ENCODE data around the gene RCBTB1. TPM values are rescaled to one million over a fixed set of nuclear protein-coding genes. Genes with fewer than 3 reads are reported as not detected.

Gene RCBTB1
- total RNA-seq (10 to 100 TPM; 23.4 to 27.0 TPM), polyA plus RNA-seq (1 to 10 TPM; 6.7 to 8.4 (median 7.9) TPM), total RNA-seq (24.7 to 47.8 (median 30.3) reads per million in 6 experiments)

DNA sequence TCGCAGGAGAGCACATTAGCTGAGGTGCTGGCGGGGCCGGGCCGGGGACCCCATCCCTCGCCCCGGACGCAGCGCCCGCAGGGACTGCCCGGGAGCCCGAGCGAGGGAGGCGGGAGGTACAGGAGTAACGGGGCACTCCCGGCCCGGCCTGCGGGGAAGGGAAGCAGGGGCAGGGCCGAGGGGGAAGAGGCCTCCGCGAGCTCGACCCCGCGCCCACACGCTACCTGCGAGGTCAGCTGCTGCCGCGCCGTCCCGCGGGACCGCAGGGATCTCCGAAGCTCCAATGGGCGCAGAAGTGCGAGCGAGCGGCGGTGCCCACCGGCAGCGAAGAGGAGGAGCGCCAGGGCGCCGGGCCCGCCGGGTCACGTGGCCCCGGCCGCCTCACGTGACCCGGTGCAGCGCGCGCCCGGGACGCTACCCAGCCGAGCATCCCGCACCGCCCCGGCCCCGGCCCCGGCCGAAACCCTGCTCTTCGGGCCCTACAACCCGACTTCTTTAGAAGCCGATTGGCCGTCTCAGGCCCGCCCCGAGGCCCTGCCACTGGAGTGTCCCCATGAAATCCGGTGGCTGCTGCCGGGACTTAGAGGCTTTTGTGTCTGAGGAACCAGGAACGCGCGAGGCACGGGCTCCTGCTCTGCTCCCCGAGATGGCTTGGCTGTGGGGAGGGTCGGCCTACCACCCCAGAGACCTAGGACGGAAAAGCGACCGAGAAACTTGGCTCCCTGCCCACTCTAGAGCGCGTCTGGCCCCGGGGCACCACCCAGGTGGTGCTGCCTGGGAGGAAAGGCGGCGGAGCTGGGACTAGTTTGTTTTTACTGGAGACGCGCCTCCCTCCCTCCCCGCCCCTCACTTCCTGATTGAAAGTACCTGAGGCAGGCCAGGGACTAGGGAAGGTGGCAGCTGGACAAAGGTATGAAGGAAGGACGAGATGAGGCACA is at the start of gene RCBTB1:
Gene RCBTB1, minus strand, starts transcription at position 339 of the 938 bp plus-strand sequence. CDS start 18,279 bp downstream, outside the sequence.
- no peaks in the 10 kb centered on the region for H3K27me3 Mint-ChIP-seq
- H3K9me3 Mint-ChIP-seq: no peaks in the 10 kb centered on the region
- ATAC-seq (peak; percentile 95), DNase-seq (peak; percentile 53 to 83 (median 70))
- peaks cover 0 to 15% (median 0%) of the 10 kb centered on the region in 3 donors for H3K36me3 Mint-ChIP-seq
- POLR2A ChIA-PET: interaction anchor here (0.5 to 2.9 kb wide), 14 partner anchors 14 to 502 kb away, joined by 3 to 15 read pairs (median 4); partner anchors contain the start of genes ARL11, CAB39L, KPNA3 and PHF11
- H3K4me3 Mint-ChIP-seq: peak within 1 kb of the TSS; percentile 84 to 99 (median 96)
- peaks cover 11 to 39% (median 36%) of the 10 kb centered on the region in 4 donors for H3K4me1 Mint-ChIP-seq
- peak within 1 kb of the TSS; percentile 81 to 94 (median 92) for H3K27ac Mint-ChIP-seq

DNA sequence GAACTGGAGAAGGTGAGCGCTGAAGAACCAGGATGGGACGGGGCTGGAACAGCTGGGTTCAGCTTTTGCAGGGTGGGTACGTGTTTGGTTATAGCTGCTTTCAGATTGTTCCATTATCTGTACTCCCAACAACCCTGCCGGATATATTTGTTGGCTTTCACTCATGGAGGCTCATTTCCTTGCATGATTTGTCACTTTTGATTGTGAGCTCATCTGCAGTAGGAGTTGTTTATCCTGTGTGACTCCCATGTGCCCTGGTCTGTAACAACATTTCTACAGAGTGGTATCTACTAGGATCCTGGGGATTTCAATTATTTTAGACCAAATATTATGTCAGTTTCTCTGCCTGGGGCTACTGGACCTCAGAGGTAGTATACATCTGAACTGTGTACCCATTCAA is 48.4 kb upstream of the RCBTB1 start:
- peaks cover 0 to 2% (median 0%) of the 10 kb centered on the region in 3 donors for H3K36me3 Mint-ChIP-seq
- no peaks in the 10 kb centered on the region for H3K27me3 Mint-ChIP-seq
- no peak for ATAC-seq
- peak overlapping the region in 4 of 10 donors; percentile 27 to 55 (median 41) for H3K27ac Mint-ChIP-seq
- peaks cover 2 to 68% (median 28%) of the 10 kb centered on the region in 4 donors for H3K4me1 Mint-ChIP-seq
- peak overlapping the region in 1 of 10 donors; percentile 8 for H3K4me3 Mint-ChIP-seq
- no peak for DNase-seq
- H3K9me3 Mint-ChIP-seq: no peaks in the 10 kb centered on the region
- POLR2A ChIA-PET: no interaction called here

DNA sequence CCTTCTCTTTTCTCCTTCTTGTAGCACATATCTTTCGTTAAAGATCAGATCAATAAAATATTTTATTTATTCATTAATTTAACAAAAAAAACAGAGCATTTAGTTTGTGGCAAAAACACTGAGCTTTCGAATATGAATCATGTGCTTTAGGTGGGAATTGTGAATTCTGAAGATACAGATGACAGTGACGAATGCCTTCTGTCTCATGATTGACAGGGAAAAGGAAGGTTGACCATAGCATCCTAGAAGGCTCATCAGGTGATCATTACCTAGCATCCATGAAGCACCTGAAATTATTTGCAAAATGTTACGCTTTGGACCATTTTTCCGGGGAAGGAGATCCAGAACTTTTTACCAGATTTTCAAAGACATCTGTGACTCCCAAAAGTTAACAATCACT is 46.8 kb upstream of the RCBTB1 start:
- peak in 1 of 10 donors; percentile 15 for DNase-seq
- Mint-ChIP-seq H3K4me3 (no peak overlapping the region), H3K36me3 (peaks cover 0 to 2% (median 0%) of the 10 kb centered on the region in 3 donors), H3K27me3 (no peaks in the 10 kb centered on the region), H3K4me1 (peaks cover 7 to 72% (median 40%) of the 10 kb centered on the region in 4 donors), H3K27ac (no peak overlapping the region), H3K9me3 (no peaks in the 10 kb centered on the region)
- no peak for ATAC-seq
- POLR2A ChIA-PET: no interaction called here

GRCh38 chr13:49630580-49630979 is 45.2 kb upstream of the RCBTB1 start:
- POLR2A ChIA-PET: no interaction called here
- no peaks in the 10 kb centered on the region for H3K27me3 Mint-ChIP-seq
- H3K4me3 Mint-ChIP-seq: no peak overlapping the region
- DNase-seq (no peak), ATAC-seq (no peak)
- H3K27ac Mint-ChIP-seq: peak overlapping the region in 1 of 10 donors; percentile 64
- peaks cover 0 to 2% (median 0%) of the 10 kb centered on the region in 3 donors for H3K36me3 Mint-ChIP-seq
- H3K9me3 Mint-ChIP-seq: no peaks in the 10 kb centered on the region
- H3K4me1 Mint-ChIP-seq: peaks cover 7 to 62% (median 29%) of the 10 kb centered on the region in 4 donors

DNA sequence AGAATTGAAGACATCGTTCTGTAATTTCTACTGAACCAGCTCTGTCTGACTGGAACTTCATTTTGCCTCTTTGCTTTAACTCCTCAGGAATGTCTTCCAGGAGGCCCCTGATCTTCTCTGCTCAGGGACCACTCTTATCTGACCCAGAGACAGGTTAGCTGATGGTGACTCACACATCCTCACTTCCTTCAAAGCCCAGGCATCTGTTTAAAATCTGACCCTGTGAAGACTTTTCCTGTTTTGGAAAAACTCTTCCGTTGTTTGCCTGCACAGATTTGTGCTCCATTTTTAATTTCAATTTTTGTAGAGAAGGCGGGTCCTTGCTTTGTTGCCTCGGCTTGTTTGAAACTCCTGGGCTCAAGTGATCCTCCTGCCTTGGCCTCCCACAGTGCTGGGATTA is 44.6 kb upstream of the RCBTB1 start:
- H3K27me3 Mint-ChIP-seq: no peaks in the 10 kb centered on the region
- DNase-seq (no peak), ATAC-seq (no peak)
- no peaks in the 10 kb centered on the region for H3K9me3 Mint-ChIP-seq
- H3K4me1 Mint-ChIP-seq: peaks cover 7 to 56% (median 24%) of the 10 kb centered on the region in 4 donors
- POLR2A ChIA-PET: no interaction called here
- H3K27ac Mint-ChIP-seq: peak overlapping the region in 2 of 10 donors; percentile 64 to 75
- peak overlapping the region in 1 of 10 donors; percentile 96 for H3K4me3 Mint-ChIP-seq
- peaks cover 0 to 2% (median 0%) of the 10 kb centered on the region in 3 donors for H3K36me3 Mint-ChIP-seq

DNA sequence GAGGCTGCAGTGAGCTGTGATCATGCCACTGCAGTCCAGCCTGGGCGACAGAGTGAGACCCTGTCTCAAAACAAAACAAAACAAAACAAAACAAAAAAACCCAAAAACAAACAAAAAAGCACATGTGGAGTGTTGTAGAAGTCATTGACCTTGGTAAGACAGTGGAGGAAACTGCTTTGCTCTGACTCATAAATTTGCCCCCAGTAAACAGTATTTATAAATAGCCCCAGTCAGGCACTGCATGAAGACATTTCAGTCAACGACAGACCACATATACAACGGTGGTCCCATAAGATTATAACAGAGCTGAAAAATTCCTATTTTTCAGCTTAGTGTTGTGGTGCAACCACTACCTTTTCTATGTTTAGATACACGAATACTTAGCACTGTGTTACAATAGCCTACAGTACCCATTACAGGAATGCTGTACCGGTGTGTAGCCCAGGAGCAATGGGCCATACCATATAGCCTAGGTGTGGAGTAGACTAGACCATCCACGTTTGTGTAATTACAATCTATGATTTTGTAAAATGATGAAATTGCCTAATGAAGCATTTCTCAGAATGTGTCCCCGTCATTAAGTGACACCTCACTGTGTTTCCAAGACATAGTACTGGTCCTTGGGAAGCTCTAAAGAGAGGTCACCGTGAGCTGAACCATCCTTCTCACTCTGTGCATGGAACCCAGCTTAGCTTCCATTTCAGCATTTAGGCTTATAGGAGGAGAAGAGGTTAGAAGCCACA is 44.0 kb upstream of the RCBTB1 start:
- H3K27ac Mint-ChIP-seq: peak overlapping the region in 2 of 10 donors; percentile 33 to 90
- no peak for DNase-seq
- no peaks in the 10 kb centered on the region for H3K9me3 Mint-ChIP-seq
- peaks cover 5 to 50% (median 20%) of the 10 kb centered on the region in 4 donors for H3K4me1 Mint-ChIP-seq
- peak overlapping the region in 5 of 10 donors; percentile 55 to 96 (median 86) for H3K4me3 Mint-ChIP-seq
- POLR2A ChIA-PET: no interaction called here
- peaks cover 0 to 2% (median 0%) of the 10 kb centered on the region in 3 donors for H3K36me3 Mint-ChIP-seq
- H3K27me3 Mint-ChIP-seq: no peaks in the 10 kb centered on the region
- no peak for ATAC-seq

DNA sequence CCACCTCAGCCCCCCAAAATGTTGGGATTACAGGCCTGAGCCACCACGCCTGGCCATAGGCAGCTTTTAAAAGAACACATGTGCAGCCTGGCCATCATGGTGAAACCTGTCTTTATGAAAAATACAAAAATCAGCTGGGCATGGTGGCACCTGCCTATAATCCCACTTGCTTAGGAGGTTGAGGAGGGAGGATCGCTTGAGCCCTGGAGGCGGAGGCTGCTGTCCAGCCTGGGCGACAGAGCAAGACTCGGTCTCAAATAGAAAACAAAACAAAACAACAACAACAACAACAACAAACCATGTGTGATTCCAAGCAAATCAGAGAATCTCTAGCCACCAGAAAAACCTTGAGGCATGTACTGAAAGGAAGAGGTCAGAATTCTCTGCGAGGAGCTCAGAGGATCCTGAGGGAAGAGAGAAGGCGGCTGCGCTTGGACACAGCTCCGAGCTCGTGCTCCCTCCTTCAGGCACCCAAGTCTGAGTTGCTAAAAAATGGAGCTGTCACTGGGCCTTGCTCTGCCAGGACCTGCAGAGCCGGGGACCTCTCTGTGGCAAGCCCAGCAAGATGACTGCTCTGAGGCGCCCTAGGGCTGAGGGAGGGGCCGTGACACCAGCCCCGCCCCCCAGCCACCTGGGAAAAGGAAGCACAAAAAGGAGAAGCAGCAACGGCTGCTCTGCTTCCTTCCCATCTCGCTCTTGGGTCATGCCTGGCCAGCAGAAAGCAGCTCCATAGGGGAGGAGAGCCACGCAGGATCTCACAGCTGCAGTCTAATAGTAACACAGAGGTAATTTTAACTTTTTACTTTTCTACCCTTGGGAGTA is 42.7 kb upstream of the RCBTB1 start, which contains the start of gene ARL11:
Gene ARL11, plus strand, starts transcription at position 677 of the 822 bp plus-strand sequence. CDS start 1,941 bp downstream, outside the sequence.
- Mint-ChIP-seq H3K4me1 (peaks cover 5 to 39% (median 20%) of the 10 kb centered on the region in 4 donors), H3K9me3 (no peaks in the 10 kb centered on the region), H3K27me3 (no peaks in the 10 kb centered on the region), H3K4me3 (peak within 1 kb of the TSS; percentile 84 to 96 (median 87)), H3K36me3 (peaks cover 0 to 2% (median 0%) of the 10 kb centered on the region in 3 donors), H3K27ac (peak within 1 kb of the TSS; percentile 49 to 93 (median 88))
- POLR2A ChIA-PET: interaction anchor here (0.8 to 1.0 kb wide), 4 partner anchors 10 to 370 kb away, joined by 3 to 6 read pairs (median 4); partner anchors contain the start of genes CAB39L and SETDB2
- DNase-seq (peak; percentile 17 to 68 (median 41)), ATAC-seq (peak; percentile 88 to 96)

DNA sequence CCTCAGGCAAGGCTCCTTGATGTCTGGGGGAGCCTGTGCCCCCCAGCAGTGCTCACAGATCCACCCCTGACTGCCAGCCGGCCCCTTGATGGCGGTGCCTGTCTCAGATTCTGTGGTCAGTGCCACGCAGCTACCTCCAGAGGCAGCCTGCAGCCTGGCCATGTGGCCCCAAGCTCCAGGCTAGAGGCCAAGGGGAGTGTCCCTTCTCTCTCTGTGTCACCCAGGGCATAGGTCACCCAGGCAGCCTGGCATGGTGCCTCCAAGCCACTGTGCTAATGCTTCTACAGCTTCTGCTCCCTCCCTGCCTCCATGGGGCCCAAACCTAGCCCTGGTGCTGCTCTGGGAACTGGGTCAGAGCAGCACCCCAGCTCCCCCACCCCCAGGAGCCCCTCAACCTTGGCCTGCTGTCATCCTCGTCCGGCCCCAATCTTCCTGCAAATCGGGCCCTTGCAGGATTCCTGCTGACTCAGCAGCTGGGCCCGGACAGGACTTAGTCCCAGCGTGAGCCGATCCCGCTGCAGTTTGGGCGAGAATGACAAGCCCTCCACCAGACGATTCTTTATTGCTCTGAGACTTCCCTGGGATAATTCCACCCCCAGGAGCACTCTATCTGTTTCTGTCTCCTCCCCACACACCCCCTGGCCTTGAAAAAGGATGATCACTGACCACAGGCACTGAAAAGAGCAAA is 40.2 kb upstream of the RCBTB1 start:
- no peaks in the 10 kb centered on the region for H3K9me3 Mint-ChIP-seq
- peak overlapping the region in 2 of 10 donors; percentile 11 to 24 for H3K27ac Mint-ChIP-seq
- POLR2A ChIA-PET: interaction anchor here (0.6 to 1.0 kb wide), 3 partner anchors 16 to 336 kb away, joined by 3 to 4 read pairs (median 3); no protein-coding TSS in a partner anchor
- H3K36me3 Mint-ChIP-seq: peaks cover 0 to 2% (median 0%) of the 10 kb centered on the region in 3 donors
- DNase-seq (no peak), ATAC-seq (no peak)
- H3K27me3 Mint-ChIP-seq: no peaks in the 10 kb centered on the region
- peaks cover 5 to 29% (median 20%) of the 10 kb centered on the region in 4 donors for H3K4me1 Mint-ChIP-seq
- no peak overlapping the region for H3K4me3 Mint-ChIP-seq

DNA sequence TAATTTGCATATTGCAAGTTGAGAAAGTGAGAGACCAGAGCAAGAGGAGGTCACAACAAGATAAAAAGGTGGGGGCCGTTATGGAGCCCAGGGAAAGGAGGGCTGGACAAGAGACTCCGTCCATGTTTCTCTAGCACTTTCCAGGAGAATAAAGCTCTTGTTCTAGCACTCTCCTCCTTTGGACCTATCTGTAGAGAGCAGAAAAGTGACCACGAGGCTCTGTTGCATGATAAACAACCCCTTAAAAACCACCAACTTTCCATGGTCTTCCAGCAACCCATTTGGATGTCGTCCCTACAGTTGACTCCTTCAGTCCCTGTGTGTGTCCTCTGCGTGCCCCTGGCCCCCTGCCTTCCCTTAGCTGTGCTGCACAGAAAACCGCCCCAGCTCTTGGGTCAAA is 38.9 kb upstream of the RCBTB1 start:
- Mint-ChIP-seq H3K36me3 (no peaks in the 10 kb centered on the region), H3K4me3 (no peak overlapping the region), H3K27me3 (no peaks in the 10 kb centered on the region), H3K4me1 (peaks cover 5 to 24% (median 20%) of the 10 kb centered on the region in 4 donors), H3K27ac (no peak overlapping the region), H3K9me3 (no peaks in the 10 kb centered on the region)
- no peak for ATAC-seq
- POLR2A ChIA-PET: no interaction called here
- DNase-seq: no peak

GRCh38 chr13:49622174-49622946 is 37.0 kb upstream of the RCBTB1 start:
- no peaks in the 10 kb centered on the region for H3K27me3 Mint-ChIP-seq
- H3K36me3 Mint-ChIP-seq: no peaks in the 10 kb centered on the region
- DNase-seq (no peak), ATAC-seq (no peak)
- POLR2A ChIA-PET: no interaction called here
- no peaks in the 10 kb centered on the region for H3K9me3 Mint-ChIP-seq
- peaks cover 0 to 19% (median 3%) of the 10 kb centered on the region in 4 donors for H3K4me1 Mint-ChIP-seq
- H3K4me3 Mint-ChIP-seq: no peak overlapping the region
- no peak overlapping the region for H3K27ac Mint-ChIP-seq
